A673 (cell line): ENCODE data around the gene BICD2.
"Not testable (repeated sequence)": the region's sequence is repeated elsewhere in the genome, so short reads cannot be mapped to it uniquely, and the experiment has no call there.

Experiments
- EZH2 ChIP-seq: fragments of 200-600 bp; sonication (generic); IDR thresholded peaks from 2 replicates; pipeline ENCODE4 v1.6.1; 2017; ENCODE audit warnings: borderline replicate concordance, low read depth, mild to moderate bottlenecking, mixed read lengths, antibody characterized with exemption, low read length; ENCODE audit not compliant: poor library complexity, severe bottlenecking
- TF ChIP-seq, protein P1 (sequence below): fragments of 300-800, 200-600 bp; sonication (generic); conservative IDR thresholded peaks from 2 replicates; pipeline ENCODE4 v1.5.1; 2017; ENCODE audit warnings: low read depth, mild to moderate bottlenecking, antibody characterized with exemption, low read length, moderate library complexity, mixed read lengths

- TF ChIP-seq, protein P1, sequence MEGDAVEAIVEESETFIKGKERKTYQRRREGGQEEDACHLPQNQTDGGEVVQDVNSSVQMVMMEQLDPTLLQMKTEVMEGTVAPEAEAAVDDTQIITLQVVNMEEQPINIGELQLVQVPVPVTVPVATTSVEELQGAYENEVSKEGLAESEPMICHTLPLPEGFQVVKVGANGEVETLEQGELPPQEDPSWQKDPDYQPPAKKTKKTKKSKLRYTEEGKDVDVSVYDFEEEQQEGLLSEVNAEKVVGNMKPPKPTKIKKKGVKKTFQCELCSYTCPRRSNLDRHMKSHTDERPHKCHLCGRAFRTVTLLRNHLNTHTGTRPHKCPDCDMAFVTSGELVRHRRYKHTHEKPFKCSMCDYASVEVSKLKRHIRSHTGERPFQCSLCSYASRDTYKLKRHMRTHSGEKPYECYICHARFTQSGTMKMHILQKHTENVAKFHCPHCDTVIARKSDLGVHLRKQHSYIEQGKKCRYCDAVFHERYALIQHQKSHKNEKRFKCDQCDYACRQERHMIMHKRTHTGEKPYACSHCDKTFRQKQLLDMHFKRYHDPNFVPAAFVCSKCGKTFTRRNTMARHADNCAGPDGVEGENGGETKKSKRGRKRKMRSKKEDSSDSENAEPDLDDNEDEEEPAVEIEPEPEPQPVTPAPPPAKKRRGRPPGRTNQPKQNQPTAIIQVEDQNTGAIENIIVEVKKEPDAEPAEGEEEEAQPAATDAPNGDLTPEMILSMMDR = not testable (repeated sequence)
- not testable (repeated sequence) for TF ChIP-seq EZH2
Observed at GRCh38 chr9:92809629-92810326, 45.1 kb upstream of the BICD2 start.
